OCI-LY7 (cell line): Measurements from ENCODE around the gene ZCWPW2.

Source experiments
- CTCF ChIP-seq: fragments of 200-600 bp; sonication (generic); conservative IDR thresholded peaks from 2 replicates; pipeline ENCODE4 v1.5.1; 2014; ENCODE audit warnings: mild to moderate bottlenecking, antibody characterized with exemption, low read length, moderate library complexity, mixed read lengths
- EZH2phosphoT487 ChIP-seq: fragments of 200-600 bp; sonication (generic); IDR thresholded peaks from 2 replicates; pipeline ENCODE4 v1.6.1; 2018; ENCODE audit warnings: low read depth, borderline replicate concordance, mild to moderate bottlenecking, mixed run types, antibody characterized with exemption, low read length, moderate library complexity, mixed read lengths

DNA sequence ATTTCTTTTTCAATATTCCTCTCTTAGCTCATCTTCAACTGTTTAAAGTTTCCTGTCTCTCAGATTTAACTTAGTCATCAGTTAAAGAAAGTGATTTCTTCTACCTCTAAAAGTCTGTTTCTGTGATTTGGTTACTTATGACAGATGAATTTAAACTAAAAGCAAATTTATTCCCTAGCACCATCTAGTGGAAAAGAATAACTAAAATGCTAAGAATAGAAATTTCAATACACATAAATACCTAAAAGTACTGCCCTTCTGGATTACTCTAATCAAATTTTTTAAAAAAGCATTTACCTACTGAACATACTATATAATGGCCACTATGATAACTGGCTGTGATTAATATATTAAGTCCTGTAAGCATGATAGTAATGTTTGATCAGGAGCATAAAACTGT, 14.0 kb upstream of the ZCWPW2 start:
- peak; percentile 58 for TF ChIP-seq CTCF
- TF ChIP-seq EZH2phosphoT487, result no peak
